ENCODE results near the gene COA6. TPM values are rescaled to one million over a fixed set of nuclear protein-coding genes. Genes with fewer than 3 reads are reported as not detected.
"Not testable (repeated sequence)": the region's sequence is repeated elsewhere in the genome, so short reads cannot be mapped to it uniquely, and the experiment has no call there.

The COA6 gene
- total RNA-seq, 2 donors from 2014 or later = 33.9 to 64.5 TPM

DNA sequence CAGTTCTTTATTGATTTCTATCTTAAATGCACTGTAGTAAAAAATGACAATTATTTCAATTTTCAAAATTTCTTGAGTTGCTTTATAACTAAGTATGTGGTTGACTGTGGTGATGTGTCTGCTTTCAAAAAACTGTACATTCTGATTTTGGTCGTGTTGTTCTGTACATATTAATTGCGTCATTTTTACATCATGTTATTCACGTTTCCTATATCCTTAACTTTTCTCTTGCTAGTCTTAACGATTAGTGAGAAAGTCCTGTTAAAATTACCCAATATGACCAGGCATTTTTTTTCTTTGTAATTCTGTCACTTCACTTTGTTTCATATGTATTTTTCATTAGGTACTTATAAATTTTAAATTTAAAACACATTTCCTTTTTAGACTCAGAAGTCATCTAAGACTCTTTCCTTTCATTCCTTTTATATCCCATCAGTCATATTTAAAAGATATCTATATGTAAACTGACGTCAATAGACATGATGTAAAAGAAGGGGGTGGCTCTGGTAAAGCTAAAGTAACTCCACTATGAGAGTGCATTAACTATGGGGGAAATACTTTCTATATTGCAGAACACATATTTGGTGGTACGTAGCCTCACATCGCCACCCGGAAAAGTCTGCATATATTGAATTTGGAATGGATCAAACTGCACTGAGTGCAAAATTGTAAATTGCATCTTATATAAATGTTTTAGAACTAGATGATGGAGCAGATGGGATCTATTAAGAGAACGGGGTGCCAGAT, 1.1 kb upstream of the COA6 start:
- Histone ChIP-seq H3K9me3 (no peaks in the 10 kb centered on the region), H3K4me3 (peak overlapping the region; percentile 57), H3K27me3 (no peaks in the 10 kb centered on the region), H3K9ac (ENCODE audit: low read depth in 2 of 2, low read length in 2 of 2) (peak overlapping the region; percentile 90 to 98), H3K27ac (no peak overlapping the region), H3K36me3 (no peaks in the 10 kb centered on the region), H3K4me1 (peaks cover 7% of the 10 kb centered on the region)
- TF ChIP-seq, protein P1, sequence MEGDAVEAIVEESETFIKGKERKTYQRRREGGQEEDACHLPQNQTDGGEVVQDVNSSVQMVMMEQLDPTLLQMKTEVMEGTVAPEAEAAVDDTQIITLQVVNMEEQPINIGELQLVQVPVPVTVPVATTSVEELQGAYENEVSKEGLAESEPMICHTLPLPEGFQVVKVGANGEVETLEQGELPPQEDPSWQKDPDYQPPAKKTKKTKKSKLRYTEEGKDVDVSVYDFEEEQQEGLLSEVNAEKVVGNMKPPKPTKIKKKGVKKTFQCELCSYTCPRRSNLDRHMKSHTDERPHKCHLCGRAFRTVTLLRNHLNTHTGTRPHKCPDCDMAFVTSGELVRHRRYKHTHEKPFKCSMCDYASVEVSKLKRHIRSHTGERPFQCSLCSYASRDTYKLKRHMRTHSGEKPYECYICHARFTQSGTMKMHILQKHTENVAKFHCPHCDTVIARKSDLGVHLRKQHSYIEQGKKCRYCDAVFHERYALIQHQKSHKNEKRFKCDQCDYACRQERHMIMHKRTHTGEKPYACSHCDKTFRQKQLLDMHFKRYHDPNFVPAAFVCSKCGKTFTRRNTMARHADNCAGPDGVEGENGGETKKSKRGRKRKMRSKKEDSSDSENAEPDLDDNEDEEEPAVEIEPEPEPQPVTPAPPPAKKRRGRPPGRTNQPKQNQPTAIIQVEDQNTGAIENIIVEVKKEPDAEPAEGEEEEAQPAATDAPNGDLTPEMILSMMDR (IDR thresholded peaks at IDR 0.05) = no peak
- DNase-seq = no peak
- intact Hi-C loops (cut with DNase I) = no loop called here

DNA sequence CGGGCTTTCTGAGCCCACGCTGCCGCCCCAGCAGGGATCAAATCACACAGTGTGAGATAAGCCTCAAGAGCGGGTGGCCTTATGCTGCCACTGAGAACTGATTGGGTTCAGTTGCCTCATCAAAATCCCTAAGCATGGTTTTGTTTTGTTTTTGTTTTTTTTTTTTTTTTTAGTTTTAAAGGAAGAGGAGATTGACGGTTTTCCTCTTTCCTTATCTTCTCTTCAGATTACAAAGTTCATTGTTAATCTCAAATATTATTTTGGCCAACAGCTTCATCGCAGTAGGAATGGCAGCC, 651 bp downstream of the COA6 start:
- intact Hi-C loops (cut with DNase I) = no loop called here
- Histone ChIP-seq H3K36me3 (peaks cover under 1% of the 10 kb centered on the region), H3K27me3 (no peaks in the 10 kb centered on the region), H3K9me3 (no peaks in the 10 kb centered on the region), H3K4me1 (peaks cover 7% of the 10 kb centered on the region), H3K9ac (ENCODE audit: low read depth in 2 of 2, low read length in 2 of 2) (peak overlapping the region; percentile 90 to 98), H3K27ac (peak overlapping the region; percentile 87), H3K4me3 (peak overlapping the region; percentile 57)
- TF ChIP-seq, protein P1 (IDR thresholded peaks at IDR 0.05) = no peak
- no peak for DNase-seq

DNA sequence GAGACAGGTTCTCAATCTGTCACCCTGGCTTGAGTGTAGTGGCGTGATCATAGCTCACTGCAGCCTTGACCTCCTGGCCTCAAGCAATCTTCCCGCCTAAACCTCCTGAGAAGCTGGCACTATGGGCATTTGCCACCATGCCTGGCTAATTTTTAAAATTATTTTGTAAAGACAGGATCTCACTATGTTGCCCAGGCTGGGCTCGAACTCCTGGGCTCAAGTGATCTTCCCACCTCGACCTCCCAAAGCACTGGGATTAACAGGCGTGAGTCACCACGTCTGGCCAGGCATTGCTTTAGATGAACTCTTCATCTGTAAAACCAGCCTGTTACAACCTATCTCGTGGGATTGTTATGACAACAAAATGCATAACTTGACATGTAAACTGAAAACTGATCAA, 2.4 kb downstream of the COA6 start:
- TF ChIP-seq, protein P1 (IDR thresholded peaks at IDR 0.05) = no peak
- H3K27ac ChIP-seq = no peak overlapping the region
- no peaks in the 10 kb centered on the region for H3K27me3 ChIP-seq
- peaks cover 7% of the 10 kb centered on the region for H3K36me3 ChIP-seq
- H3K4me1 ChIP-seq = peaks cover 7% of the 10 kb centered on the region
- intact Hi-C loops (cut with DNase I) = no loop called here
- no peak for DNase-seq
- no peak overlapping the region for H3K4me3 ChIP-seq
- no peak overlapping the region for H3K9ac ChIP-seq (ENCODE audit: low read depth in 2 of 2, low read length in 2 of 2)
- no peaks in the 10 kb centered on the region for H3K9me3 ChIP-seq

- H3K9me3 ChIP-seq; H3K27ac ChIP-seq; H3K36me3 ChIP-seq; H3K27me3 ChIP-seq; intact Hi-C loops (cut with DNase I); DNase-seq; H3K4me1 ChIP-seq; H3K4me3 ChIP-seq; H3K9ac ChIP-seq (ENCODE audit: low read depth in 2 of 2, low read length in 2 of 2): not testable (repeated sequence)
Observed at GRCh38 chr1:234379591-234380109, 6.4 kb downstream of the COA6 start.

DNA sequence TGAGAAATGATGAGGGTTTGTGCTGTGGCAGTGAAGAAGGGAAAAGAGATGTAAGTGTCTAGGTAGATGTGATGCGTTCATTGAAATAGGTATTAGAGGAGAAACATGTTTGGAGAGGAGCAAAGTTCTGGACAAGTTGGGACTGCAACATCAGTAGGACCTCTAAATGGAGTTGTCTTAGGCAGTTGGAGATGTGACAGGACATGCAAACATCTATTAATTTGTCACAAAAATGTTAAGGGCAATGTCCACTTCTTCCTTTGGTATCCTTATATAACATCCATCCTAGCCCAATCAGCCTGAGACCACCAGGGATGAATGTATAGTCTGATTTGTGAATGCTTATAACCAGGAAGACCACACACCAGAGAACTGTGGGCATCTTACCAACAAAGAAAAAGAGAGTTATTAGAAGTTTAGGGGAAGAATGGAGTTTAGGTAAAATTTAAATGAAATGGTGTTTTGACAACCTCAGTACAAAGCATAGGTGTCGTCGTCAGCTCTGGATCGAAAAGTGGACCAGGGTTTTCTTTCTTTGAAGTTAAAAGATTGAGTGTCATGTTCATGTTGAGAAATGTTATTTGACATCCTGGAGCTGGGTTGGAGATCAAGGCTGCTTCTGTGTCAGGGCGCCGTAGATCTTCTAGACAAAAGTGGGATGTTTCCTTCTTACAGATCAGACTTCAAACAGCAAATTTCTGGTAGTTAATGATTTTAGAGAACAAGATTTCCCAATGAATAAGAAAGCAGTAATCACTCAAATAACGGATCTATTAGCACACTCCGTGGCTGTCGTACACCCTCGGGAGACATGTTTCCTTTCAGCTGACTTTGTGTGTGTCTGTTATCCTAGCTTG, 8.7 kb downstream of the COA6 start:
- H3K4me3 ChIP-seq = no peak overlapping the region
- no peaks in the 10 kb centered on the region for H3K4me1 ChIP-seq
- no peak overlapping the region for H3K27ac ChIP-seq
- TF ChIP-seq, protein P1 (IDR thresholded peaks at IDR 0.05) = no peak
- H3K9me3 ChIP-seq = no peaks in the 10 kb centered on the region
- H3K36me3 ChIP-seq = peaks cover 7% of the 10 kb centered on the region
- no peak for DNase-seq
- intact Hi-C loops (cut with DNase I) = no loop called here
- H3K27me3 ChIP-seq = no peaks in the 10 kb centered on the region
- H3K9ac ChIP-seq (ENCODE audit: low read depth in 2 of 2, low read length in 2 of 2) = no peak overlapping the region
